AG04449 (cell line): ENCODE data around the gene SUFU.
"Not testable (repeated sequence)": the region's sequence is repeated elsewhere in the genome, so short reads cannot be mapped to it uniquely, and the experiment has no call there.

ENCODE experiments used
- CTCF ChIA-PET: fragments of 350-600 bp; formaldehyde crosslinking; extraction: SDS; loops from one replicate; lab custom pipeline; 2021; ENCODE audit warnings: antibody characterized with exemption; lab: Yijun Ruan, JAX
- POLR2A ChIA-PET: fragments of 400-600, 350-600 bp; formaldehyde crosslinking; extraction: SDS; loops from one replicate; lab custom pipeline; 2020; ENCODE audit warnings: antibody characterized with exemption, inconsistent platforms; lab: Yijun Ruan, JAX
- DNase-seq: peaks from one replicate; pipeline ENCODE4 v3.0.0-alpha.2; 2010; ENCODE audit warnings: low read depth, low spot score
- H3K4me3 ChIP-seq: 2 replicates; pipeline ENCODE4 v1.5.1; 2011; ENCODE audit warnings: low read depth, mild to moderate bottlenecking, control low read depth, low read length
- CTCF ChIP-seq: IDR thresholded peaks from one replicate; pipeline ENCODE4 v1.5.1; 2011; ENCODE audit warnings: mild to moderate bottlenecking, moderate library complexity, low read length, control low read depth, inconsistent platforms; ENCODE audit not compliant: insufficient read depth; ENCODE audit errors: missing control alignments

SUFU gene

GRCh38 chr10:102657984-102658724 is 154.4 kb downstream of the SUFU start:
- DNase-seq: no peak
- no peak overlapping the region for H3K4me3 ChIP-seq
- POLR2A ChIA-PET: interaction anchor here (0.6 to 0.9 kb wide), 2 partner anchors 12 to 375 kb away, joined by 3 to 5 read pairs; no protein-coding TSS in a partner anchor
- TF ChIP-seq CTCF: no peak
- CTCF ChIA-PET: interaction anchor here (0.8 to 2.5 kb wide), 5 partner anchors 12 to 244 kb away, joined by 3 to 11 read pairs (median 3); no protein-coding TSS in a partner anchor

GRCh38 chr10:102658802-102659201 is 155.0 kb downstream of the SUFU start:
- POLR2A ChIA-PET: interaction anchor here (0.6 kb wide), 1 partner anchor 374 kb away, joined by 5 read pairs; no protein-coding TSS in a partner anchor
- TF ChIP-seq CTCF: no peak
- CTCF ChIA-PET: interaction anchor here (0.8 to 2.5 kb wide), 5 partner anchors 12 to 243 kb away, joined by 3 to 11 read pairs (median 3); no protein-coding TSS in a partner anchor
- no peak for DNase-seq
- no peak overlapping the region for H3K4me3 ChIP-seq

GRCh38 chr10:102660888-102661657 is 157.3 kb downstream of the SUFU start:
- no peak overlapping the region for H3K4me3 ChIP-seq
- ChIA-PET CTCF (interaction anchor here (1.1 to 7.1 kb wide), 5 partner anchors 8 to 158 kb away, joined by 3 to 55 read pairs (median 5); no protein-coding TSS in a partner anchor), POLR2A (interaction anchor here (0.8 to 1.8 kb wide), 4 partner anchors 9 to 19 kb away, joined by 3 to 6 read pairs (median 4); no protein-coding TSS in a partner anchor)
- no peak for DNase-seq
- TF ChIP-seq CTCF: no peak

- DNase-seq: no peak
- ChIA-PET POLR2A (interaction anchor here (0.9 to 1.8 kb wide), 3 partner anchors 8 to 14 kb away, joined by 3 to 6 read pairs (median 5); no protein-coding TSS in a partner anchor), CTCF (interaction anchor here (1.0 to 7.1 kb wide), 5 partner anchors 10 to 158 kb away, joined by 3 to 55 read pairs (median 3); no protein-coding TSS in a partner anchor)
- TF ChIP-seq CTCF: no peak
- no peak overlapping the region for H3K4me3 ChIP-seq
These were observed 157.9 kb downstream of the SUFU start for GRCh38 chr10:102661658-102662028.

GRCh38 chr10:102665904-102666509 is 162.2 kb downstream of the SUFU start:
- POLR2A ChIA-PET: interaction anchor here (1.7 kb wide), 1 partner anchor 10 kb away, joined by 6 read pairs; no protein-coding TSS in a partner anchor
- CTCF ChIA-PET: interaction anchor here (7.1 kb wide), 1 partner anchor 12 kb away, joined by 55 read pairs; no protein-coding TSS in a partner anchor

GRCh38 chr10:102667411-102667810 is 163.6 kb downstream of the SUFU start:
- H3K4me3 ChIP-seq, DNase-seq, CTCF ChIA-PET: not testable (repeated sequence)
- POLR2A ChIA-PET: interaction anchor here (1.7 kb wide), 1 partner anchor 8 kb away, joined by 6 read pairs; no protein-coding TSS in a partner anchor

More at GRCh38 chr10:102665904-102666509, 162.2 kb downstream of the SUFU start:
- H3K4me3 ChIP-seq: no peak overlapping the region
- no peak for TF ChIP-seq CTCF
- no peak for DNase-seq
